NCI-H226 (cell line): ENCODE results near the gene DIAPH2.
"Not testable (repeated sequence)": the region's sequence is repeated elsewhere in the genome, so short reads cannot be mapped to it uniquely, and the experiment has no call there.

Source experiments
- DNase-seq: peaks from one replicate; pipeline ENCODE4 v3.0.0-alpha.2; 2015

DIAPH2 gene

GRCh38 chrX:97401586-97402136, 717.0 kb downstream of the DIAPH2 start:
- no peak for DNase-seq

DNA sequence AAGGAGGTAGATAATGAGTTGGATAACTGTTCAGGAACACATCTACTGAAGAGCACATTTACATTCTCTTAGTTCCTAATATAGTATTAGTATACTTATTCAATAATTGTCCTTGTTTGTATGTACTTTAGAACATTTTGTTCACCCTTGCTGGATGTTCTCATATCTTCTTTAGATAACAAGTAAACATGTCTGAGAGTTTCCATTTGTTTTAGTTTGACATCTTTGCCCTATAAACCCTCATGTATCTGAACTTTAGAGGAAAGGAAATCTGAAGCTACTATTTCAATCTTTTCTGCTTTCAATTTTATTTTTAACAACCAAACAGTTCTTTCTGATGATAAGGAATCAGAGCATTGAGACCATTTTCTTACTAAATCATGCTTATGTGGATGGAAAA, 717.7 kb downstream of the DIAPH2 start:
- no peak for DNase-seq

DNA sequence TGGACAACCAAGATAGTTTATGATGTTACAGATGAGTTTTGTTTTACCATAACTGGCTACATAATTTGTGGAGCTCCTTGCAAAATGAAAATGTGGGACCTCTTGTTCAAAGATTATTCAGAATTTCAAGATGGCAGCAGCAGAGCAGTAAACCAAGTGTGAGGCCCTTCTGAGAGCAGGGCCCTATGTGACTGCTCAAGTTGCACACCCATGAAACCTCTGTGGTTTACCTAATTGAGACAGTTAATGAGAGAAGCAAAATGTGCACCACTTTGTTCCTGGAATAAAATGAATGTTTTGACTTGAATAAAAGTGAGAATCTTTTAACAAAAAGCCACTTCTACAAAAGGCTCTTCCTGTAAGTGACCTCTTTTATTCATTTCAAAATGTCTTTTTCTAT, 718.3 kb downstream of the DIAPH2 start:
- no peak for DNase-seq

GRCh38 chrX:97405031-97405660, 720.5 kb downstream of the DIAPH2 start:
- peak; percentile 22 for DNase-seq

DNA sequence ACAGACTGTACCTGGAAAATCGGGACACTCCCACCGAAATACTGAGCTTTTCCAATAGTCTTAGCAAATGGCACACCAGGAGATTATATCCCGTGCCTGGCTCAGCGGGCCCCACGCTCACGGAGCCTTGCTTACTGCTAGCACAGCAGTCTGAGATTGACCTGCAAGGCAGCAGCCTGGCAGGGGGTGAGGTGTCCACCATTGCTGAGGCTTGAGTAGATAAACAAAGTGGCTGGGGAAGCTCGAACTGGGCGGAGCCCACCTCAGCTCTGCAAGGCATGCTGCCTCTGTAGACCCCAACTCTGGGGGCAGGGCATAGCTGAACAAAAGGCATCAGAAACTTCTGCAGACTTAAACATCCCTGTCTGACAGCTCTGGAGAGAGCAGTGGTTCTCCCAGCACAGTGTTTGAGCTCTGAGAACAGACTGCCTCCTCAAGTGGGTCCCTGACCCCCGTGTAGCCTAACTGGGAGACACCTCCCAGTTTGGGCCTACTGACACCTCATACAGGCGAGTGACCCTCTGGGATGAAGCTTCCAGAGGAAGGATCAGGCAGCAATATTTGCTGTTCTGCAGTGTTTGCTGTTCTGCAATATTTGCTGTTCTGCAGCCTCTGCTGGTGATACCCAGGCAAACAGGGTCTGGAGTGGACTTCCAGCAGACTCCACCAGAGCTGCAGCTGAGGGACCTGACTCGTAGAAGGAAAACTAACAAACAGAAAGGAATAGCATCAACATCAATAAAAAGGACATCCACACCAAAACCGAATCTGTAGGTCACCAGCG, 725.2 kb downstream of the DIAPH2 start:
- not testable (repeated sequence) for DNase-seq

DNA sequence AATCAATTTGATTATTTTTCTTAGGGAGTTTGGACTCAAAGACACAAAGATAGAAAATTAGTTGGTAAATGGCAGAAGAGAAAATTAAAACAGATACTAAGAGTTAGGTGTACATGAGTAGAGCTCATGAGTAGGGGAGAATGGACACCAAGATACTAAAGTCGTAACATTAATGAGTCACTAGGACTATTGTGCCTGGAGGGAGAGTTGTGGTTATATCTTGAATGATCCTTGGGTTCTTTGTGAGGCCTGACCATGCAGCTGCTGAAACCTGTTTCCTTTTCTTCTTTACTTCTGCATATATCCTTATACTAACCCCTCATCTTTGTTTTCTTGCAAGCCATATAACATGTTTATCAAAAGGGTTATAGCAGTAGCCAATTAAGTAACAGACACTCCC, 731.8 kb downstream of the DIAPH2 start:
- no peak for DNase-seq

- DNase-seq, result no peak
Measured at GRCh38 chrX:97429101-97429500, 744.5 kb downstream of the DIAPH2 start.

DNA sequence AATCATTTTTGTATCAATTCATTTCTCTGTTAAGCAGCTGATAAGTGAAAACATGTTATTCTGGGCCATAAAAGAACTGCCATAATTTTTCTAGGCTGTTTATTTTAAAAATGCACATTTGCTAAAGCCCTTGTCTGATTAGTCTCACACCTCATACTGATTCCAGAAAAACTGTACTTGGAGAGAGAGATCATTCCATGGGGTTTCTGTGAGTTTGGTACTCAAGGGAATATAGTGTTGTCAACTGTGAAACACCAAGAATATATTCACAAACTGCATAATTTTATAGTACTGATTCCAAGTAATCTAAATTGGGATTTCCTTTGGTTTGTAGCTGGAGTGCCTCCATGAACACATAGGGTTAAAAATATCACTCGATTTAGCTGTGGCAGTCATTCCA, 746.6 kb downstream of the DIAPH2 start:
- DNase-seq, result no peak

- DNase-seq, result no peak
Measured at GRCh38 chrX:97446298-97446882, 761.7 kb downstream of the DIAPH2 start.

- DNase-seq, result no peak
Measured at GRCh38 chrX:97447306-97447705, 762.7 kb downstream of the DIAPH2 start.

DNA sequence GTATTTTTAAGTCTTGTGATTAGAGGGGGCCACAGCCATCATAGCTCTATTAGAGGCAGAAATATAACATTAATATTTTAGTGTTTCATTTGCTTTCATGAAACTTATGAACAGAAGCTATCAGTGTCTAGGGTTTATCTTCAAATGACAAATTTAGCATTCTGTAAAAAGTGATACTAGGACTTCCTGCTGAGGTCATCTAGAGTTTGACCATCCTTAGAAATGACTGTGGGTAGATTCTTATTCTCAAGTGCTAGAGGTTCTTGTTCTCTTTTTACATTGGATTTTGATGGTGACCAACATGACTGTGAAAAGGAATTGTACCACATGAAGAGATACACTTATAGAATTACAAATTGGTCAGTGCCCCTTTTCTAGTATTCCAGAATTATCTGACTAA, 767.6 kb downstream of the DIAPH2 start:
- DNase-seq, result no peak

DNA sequence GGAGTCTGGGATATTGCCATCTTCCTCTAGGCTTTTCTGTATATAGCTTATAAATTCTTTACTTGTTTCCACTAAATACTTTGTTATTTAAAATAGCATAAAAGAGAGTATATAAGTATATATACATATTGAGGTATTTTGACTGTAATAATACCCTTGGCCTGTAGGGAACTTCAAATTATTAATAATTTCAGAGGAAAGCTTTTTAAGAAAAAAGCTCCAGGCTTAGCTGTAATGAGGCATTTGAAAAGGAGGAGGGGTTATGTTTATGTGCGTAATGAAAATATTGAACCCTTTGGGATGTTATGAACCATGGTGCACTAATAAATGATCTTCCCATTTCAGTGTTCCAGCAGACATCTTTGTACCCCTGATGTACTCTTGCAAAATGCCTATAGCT, 777.1 kb downstream of the DIAPH2 start:
- DNase-seq, result no peak

GRCh38 chrX:97471071-97471470, 786.4 kb downstream of the DIAPH2 start:
- DNase-seq, result no peak

GRCh38 chrX:97474933-97475332, 790.3 kb downstream of the DIAPH2 start:
- no peak for DNase-seq

GRCh38 chrX:97479106-97479890, 794.7 kb downstream of the DIAPH2 start:
- no peak for DNase-seq

DNA sequence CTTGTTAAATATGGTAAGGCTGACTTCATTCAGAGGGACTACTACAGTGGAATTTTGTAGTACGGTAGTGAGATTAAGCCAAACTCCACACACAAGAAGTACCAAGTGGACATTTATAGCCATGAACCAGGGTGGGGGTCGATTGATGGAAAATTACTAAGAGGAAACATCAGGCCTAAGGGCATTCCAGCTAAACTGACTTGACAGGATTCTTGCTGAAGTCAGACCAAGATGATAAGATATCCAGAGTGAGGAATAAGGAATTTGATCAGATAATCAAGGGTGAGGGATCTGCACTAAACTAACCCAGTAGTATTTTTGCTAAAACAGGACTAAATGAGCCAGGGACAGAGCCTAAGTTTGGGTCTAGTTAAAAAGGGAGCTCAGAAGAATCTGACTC, 796.6 kb downstream of the DIAPH2 start:
- no peak for DNase-seq

GRCh38 chrX:97482666-97483300, 798.1 kb downstream of the DIAPH2 start:
- no peak for DNase-seq

- DNase-seq, result no peak
Measured at GRCh38 chrX:97490656-97491055, 806.0 kb downstream of the DIAPH2 start.

DNA sequence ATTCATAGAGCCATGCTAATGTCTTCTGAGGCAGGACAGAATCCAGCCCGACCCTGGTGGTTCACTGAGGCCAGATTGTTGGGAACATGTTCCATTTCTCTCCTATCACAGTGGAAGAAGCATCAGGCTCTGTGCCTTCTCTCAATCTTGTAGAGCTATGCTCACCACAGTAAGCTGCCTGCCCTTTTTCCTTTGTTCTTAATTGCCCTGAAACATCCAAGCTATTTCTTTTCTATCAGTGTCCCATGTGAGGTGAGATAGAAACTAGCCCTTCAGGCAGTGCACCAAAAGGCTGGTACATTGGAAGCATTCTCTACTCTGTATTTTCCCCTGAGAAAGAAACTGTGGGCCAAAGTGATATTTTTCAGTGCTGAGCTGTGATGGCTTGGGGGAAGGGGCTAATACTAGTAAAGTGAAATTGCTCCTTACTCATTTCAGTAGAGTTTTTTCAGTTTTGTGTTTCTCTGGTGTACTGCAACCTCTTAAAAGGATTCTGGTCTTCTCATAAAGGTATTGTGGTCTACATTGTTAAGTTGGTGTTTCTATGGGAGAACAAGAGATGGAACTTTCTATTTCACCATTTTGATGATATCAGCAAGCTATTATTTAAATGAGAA, 810.2 kb downstream of the DIAPH2 start:
- no peak for DNase-seq

DNA sequence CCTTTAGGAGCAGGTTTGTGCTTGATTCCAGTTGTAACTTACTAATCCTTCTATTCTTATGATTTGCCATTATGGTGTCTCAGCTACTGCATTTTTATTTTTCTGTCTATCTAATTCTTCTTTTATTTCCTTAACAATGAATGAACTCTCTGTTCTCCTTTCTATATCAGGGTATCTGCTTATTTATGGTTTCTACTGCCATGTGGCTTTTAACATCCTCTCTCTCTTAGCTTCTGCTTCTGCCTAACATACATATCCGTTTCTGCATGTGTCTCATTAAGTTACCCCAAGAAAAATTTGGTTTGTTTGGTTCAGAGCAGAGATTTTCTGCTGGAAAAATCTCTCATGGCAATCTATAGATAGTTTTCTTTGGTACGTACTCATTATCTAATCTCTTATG, 813.5 kb downstream of the DIAPH2 start:
- no peak for DNase-seq

GRCh38 chrX:97504431-97504830, 819.8 kb downstream of the DIAPH2 start:
- no peak for DNase-seq

DNA sequence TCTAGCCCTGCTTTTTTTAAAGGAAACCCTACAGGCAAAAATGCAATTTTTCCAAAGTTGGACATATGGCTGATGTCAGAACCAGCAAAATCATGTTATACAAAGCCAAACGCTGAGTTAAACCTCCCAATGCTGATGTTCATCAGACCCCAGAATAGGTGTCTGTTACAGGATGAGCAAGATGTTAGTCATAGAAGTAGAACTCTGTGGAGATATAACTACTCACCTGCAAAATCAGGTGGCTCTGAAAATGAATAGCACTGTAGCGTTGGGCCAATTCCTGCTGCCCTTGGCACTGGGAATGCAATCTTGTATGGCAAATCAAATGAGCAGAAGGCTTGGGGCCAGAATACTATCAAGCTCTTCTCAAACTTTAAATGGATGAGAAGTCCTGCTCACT, 833.1 kb downstream of the DIAPH2 start:
- no peak for DNase-seq
